Measurements from ENCODE around the gene TBXA2R.

Gene TBXA2R

GRCh38 chr19:3547767-3548282 lies 58.9 kb downstream of the TBXA2R start:
- TF ChIP-seq CTCF (IDR thresholded peaks at IDR 0.05): peak; percentile 50
- no peak for TF ChIP-seq ZFX (IDR thresholded peaks at IDR 0.05; ENCODE audit: borderline replicate concordance)
- H3K27ac ChIP-seq: no peak overlapping the region

GRCh38 chr19:3547301-3547731 lies 59.4 kb downstream of the TBXA2R start:
- TF ChIP-seq ZFX (IDR thresholded peaks at IDR 0.05; ENCODE audit: borderline replicate concordance): no peak
- peak; percentile 76 for TF ChIP-seq CTCF (IDR thresholded peaks at IDR 0.05)
- no peak overlapping the region for H3K27ac ChIP-seq

GRCh38 chr19:3546119-3546518 lies 60.6 kb downstream of the TBXA2R start:
- TF ChIP-seq CTCF (IDR thresholded peaks at IDR 0.05) (no peak), ZFX (IDR thresholded peaks at IDR 0.05; ENCODE audit: borderline replicate concordance) (no peak)

GRCh38 chr19:3545669-3546034 lies 61.0 kb downstream of the TBXA2R start:
- peak overlapping the region; percentile 58 for H3K27ac ChIP-seq
- no peak for TF ChIP-seq CTCF (IDR thresholded peaks at IDR 0.05)
- no peak for TF ChIP-seq ZFX (IDR thresholded peaks at IDR 0.05; ENCODE audit: borderline replicate concordance)

More at GRCh38 chr19:3546119-3546518, 60.6 kb downstream of the TBXA2R start:
- H3K27ac ChIP-seq: peak overlapping the region; percentile 58

- TF ChIP-seq ZFX (IDR thresholded peaks at IDR 0.05; ENCODE audit: borderline replicate concordance) (no peak), CTCF (IDR thresholded peaks at IDR 0.05) (peak; percentile 98)
- H3K27ac ChIP-seq: peak overlapping the region; percentile 58
Measured at GRCh38 chr19:3544742-3545668, 61.7 kb downstream of the TBXA2R start.

Data from 22Rv1 (cell line).